Fibroblast of the aortic adventitia (primary cell): Measurements from ENCODE around the gene PADI1. TPM values are rescaled to one million over a fixed set of nuclear protein-coding genes. Genes with fewer than 3 reads are reported as not detected.

ENCODE experiments used
- DNase-seq: peaks from one replicate; pipeline ENCODE4 v3.0.0-alpha.2; 2010; ENCODE audit warnings: low read depth
- H3K4me3 ChIP-seq: 2 replicates; pipeline ENCODE4 v1.5.1; 2011; ENCODE audit warnings: low read depth, mild to moderate bottlenecking, control low read depth, low read length, moderate library complexity
- total RNA-seq: library from RNA; depleted of rRNA; stranded (reverse); fragments of >200 nt; gene quantifications from 2 replicates; pipeline ENCODE4 v1.2.3, GENCODE V29; 2012; ENCODE audit warnings: low replicate concordance
- TF ChIP-seq, protein P1 (sequence below): IDR thresholded peaks from 2 replicates; pipeline ENCODE4 v1.5.1; 2011; ENCODE audit warnings: mild to moderate bottlenecking, low read length, control low read depth, inconsistent platforms; ENCODE audit not compliant: insufficient read depth

PADI1 gene
- total RNA-seq, 1 donor: 0.09 TPM

DNA sequence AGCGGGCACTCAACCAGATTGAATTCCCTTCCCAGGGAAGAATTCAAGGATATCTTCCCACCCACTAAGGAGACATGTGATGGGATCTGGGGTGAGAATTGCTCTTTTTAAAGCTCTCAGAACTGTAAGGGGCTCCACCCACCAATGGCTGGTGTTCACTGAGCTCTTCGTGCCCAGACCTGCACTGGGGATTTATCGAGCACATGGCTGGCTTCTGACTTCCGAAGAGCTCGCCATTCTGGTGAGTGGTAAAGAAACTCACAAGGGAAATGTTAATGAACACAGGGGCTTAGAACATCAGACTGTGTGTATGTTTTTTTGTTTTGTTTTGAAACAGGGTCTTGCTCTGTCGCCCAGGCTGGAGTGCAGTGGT, 53.8 kb downstream of the PADI1 start:
- no peak for DNase-seq
- TF ChIP-seq, protein P1, sequence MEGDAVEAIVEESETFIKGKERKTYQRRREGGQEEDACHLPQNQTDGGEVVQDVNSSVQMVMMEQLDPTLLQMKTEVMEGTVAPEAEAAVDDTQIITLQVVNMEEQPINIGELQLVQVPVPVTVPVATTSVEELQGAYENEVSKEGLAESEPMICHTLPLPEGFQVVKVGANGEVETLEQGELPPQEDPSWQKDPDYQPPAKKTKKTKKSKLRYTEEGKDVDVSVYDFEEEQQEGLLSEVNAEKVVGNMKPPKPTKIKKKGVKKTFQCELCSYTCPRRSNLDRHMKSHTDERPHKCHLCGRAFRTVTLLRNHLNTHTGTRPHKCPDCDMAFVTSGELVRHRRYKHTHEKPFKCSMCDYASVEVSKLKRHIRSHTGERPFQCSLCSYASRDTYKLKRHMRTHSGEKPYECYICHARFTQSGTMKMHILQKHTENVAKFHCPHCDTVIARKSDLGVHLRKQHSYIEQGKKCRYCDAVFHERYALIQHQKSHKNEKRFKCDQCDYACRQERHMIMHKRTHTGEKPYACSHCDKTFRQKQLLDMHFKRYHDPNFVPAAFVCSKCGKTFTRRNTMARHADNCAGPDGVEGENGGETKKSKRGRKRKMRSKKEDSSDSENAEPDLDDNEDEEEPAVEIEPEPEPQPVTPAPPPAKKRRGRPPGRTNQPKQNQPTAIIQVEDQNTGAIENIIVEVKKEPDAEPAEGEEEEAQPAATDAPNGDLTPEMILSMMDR: no peak

DNA sequence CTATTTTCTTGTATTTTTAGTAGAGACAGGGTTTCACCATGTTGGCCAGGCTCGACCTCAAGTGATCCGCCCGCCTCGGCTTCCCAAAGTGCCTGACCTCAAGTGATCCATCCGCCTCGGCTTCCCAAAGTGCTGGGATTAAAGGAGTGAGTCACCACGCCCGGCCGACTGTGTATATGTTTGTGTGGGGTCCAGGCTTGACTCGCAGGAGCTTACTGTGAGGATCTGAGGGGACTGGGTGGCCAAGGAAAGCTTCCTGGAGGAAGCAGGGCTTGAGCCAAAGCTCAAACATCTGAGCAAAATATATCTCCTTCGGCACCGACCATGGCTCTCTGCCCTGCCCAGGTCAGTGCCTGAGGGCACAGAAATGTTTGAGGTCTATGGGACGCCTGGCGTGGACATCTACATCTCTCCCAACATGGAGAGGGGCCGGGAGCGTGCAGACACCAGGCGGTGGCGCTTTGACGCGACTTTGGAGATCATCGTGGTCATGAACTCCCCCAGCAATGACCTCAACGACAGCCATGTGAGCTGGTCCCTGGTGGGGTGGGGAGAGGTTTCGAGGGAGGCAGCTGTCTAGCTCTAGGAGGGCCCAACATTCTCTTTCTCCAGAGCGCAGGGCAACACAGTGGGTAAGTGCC, 54.4 kb downstream of the PADI1 start:
- no peak for DNase-seq
- no peak overlapping the region for H3K4me3 ChIP-seq
- TF ChIP-seq, protein P1: no peak

More for the DNA sequence above, 53.8 kb downstream of the PADI1 start:
- no peak overlapping the region for H3K4me3 ChIP-seq

DNA sequence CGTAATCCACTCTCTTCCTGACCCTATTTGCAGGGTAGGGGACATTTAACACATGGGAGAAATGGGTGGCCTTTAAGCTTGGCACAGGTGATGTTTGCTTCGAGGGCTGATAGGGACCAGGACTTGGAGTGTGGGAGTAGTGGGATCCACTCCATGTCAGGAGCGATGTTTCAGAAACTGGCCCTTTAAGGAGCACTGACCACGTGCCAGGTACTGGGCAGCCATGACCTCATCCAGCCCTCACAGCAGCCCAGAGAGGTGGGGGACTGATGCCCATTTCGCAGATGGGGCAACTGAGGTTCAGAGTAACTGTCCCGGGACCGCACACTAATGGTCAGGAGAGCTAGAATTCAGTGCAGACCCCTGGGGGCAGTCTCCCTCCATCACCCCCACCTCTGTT, 55.3 kb downstream of the PADI1 start:
- DNase-seq: no peak
- H3K4me3 ChIP-seq: no peak overlapping the region
- TF ChIP-seq, protein P1: no peak

DNA sequence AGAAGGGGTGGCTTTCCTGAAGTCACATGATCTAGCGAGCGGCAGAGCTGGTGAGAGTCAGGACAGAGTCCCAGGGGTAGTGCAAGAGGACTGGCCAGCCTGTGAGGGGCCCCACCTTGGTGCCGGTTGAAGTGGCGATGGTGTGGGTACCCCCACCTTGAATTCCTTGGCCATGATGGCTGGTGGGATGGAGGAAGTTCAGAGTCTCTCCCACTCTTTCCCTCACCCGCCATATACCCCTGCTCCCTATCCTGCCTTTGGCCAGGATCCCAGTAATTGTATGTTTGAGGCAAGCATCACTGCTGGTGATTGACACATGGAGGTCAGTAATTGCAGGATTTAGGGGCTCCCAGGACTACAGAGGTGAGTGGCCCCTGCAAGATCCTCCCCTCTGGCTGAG, 55.8 kb downstream of the PADI1 start:
- H3K4me3 ChIP-seq: no peak overlapping the region
- no peak for DNase-seq
- TF ChIP-seq, protein P1: no peak

DNA sequence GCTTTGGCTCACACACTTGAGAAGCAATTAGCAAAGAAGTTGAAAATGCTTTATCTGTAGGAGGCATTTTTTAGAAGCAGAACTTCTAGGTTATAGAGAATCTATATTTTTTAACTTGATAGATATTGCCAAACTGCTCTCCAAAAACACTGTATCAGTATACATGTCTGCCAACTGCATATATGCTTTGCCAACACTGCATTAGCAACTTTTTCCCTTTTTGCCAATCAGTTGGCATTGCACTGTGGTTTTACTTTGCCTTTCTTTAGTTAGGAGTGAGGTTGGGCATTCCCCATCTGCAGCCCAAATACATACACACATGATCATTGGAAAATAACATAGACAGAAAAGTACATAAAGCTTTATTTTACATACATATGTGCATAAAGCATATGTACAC, 59.0 kb downstream of the PADI1 start:
- no peak overlapping the region for H3K4me3 ChIP-seq
- DNase-seq: no peak
- TF ChIP-seq, protein P1: no peak

DNA sequence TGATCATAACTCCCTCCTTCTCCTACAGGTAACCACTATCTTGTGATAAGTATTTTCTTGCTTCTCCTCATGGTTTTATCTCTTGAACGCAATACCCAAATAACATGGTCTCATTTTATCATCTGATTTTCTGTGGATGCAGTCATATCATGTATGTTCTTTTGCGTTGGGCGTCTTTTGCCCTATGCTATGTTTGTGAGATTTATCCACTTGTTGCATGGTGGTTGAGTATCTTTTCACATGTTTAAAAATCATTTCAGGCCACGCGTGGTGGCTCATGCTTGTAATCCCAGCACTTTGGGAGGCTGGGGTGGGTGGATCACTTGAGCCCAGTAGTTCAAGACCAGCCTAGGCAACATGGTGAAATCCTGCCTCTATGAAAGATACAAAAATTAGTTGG, 59.5 kb downstream of the PADI1 start:
- TF ChIP-seq, protein P1: no peak
- no peak for DNase-seq
- H3K4me3 ChIP-seq: no peak overlapping the region

DNA sequence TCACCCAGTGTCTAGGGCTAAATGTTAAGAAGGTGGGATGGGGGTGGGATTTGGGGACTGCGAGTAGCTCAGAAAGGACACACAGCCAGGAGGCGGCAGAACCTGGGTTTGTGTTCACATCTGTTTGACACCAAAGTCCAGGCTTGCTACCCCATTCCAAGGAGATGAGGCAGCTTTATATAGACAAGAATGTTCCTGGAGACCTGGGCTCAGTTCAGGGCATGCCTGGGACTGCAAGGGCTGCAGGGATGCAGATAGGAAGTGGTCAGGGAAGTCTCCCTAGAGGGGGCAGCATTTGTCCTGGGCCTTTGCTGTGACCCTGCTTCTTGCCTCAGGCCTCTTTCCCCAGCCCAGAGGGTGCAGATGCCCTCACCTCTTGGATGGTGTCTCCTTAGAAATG, 60.2 kb downstream of the PADI1 start:
- H3K4me3 ChIP-seq: no peak overlapping the region
- no peak for DNase-seq
- TF ChIP-seq, protein P1: no peak
